LHCN-M2 (cell line): ENCODE measurements around the gene HTR3E. TPM values are rescaled to one million over a fixed set of nuclear protein-coding genes. Genes with fewer than 3 reads are reported as not detected.

Source experiments
- DNase-seq: peaks from one replicate; pipeline ENCODE4 v3.0.0-alpha.2; 2012; ENCODE audit warnings: low read depth
- total RNA-seq: library from RNA; depleted of rRNA; stranded (reverse); fragments of >200 nt; gene quantifications from 2 replicates; pipeline ENCODE4 v1.2.3, GENCODE V29; 2014; rRNA removed

HTR3E gene
- total RNA-seq, 1 experiment from 2014 or later, result not detected

- no peak for DNase-seq
Measured at GRCh38 chr3:184155644-184156521, 59.0 kb downstream of the HTR3E start.

DNA sequence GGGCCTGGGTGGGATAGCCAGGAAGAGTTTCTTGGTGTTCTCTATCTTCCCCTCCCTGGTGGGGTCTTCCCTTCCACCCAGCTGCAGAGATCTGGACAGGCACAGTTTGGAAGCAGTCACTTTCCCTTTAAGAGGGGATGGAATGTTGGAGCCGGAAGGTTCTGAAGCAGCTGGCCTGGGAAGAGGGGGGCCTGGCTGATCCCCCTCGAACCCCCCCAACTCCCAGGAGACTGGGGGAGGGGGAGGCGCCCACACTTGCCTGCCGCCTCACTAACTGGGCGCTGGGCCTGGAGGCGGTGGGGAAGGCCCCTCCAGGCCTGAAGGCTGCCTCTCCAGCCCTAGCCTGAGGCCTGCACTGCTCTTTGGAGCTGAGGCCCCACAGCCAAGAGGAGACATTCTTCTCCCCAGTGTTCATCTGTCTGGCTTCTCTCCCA is 59.7 kb downstream of the HTR3E start:
- DNase-seq, result peak; percentile 75

Other genes starting within 250 kb of the HTR3E start
- gene PARL, start 212.2 kb upstream of the HTR3E start, total RNA-seq, result 38.5 and 54.2 TPM in 2 replicates
- gene ABCC5, start 79.2 kb upstream of the HTR3E start, total RNA-seq, result 18.9 and 26.7 TPM in 2 replicates
- not detected in 2 replicates for gene HTR3D, start 65.3 kb upstream of the HTR3E start, total RNA-seq
- gene HTR3C, start 44.0 kb upstream of the HTR3E start, total RNA-seq, result not detected in 2 replicates
- gene EIF2B5, start 38.3 kb downstream of the HTR3E start, total RNA-seq, result 35.4 and 40.8 TPM in 2 replicates
- 50.1 and 63.5 TPM in 2 replicates for gene DVL3, start 58.3 kb downstream of the HTR3E start, total RNA-seq
- gene AP2M1, start 77.8 kb downstream of the HTR3E start, total RNA-seq, result 569 and 621 TPM in 2 replicates
- 34.8 and 45.4 TPM in 2 replicates for gene ABCF3, start 89.1 kb downstream of the HTR3E start, total RNA-seq
- gene VWA5B2, start 132.5 kb downstream of the HTR3E start, total RNA-seq, result not detected in 2 replicates
- gene ALG3, start 151.9 kb downstream of the HTR3E start, total RNA-seq, result 71.4 and 77.7 TPM in 2 replicates
- 2.9 and 5.2 TPM in 2 replicates for gene EEF1AKMT4, start 152.6 kb downstream of the HTR3E start, total RNA-seq
- gene CAMK2N2, start 164.5 kb downstream of the HTR3E start, total RNA-seq, result 0.69 TPM in 1 of 2 replicates, not detected in the other
- not detected in 2 replicates for gene ECE2, start 179.0 kb downstream of the HTR3E start, total RNA-seq
- 623 and 688 TPM in 2 replicates for gene PSMD2, start 202.2 kb downstream of the HTR3E start, total RNA-seq
- gene EIF4G1, start 217.5 kb downstream of the HTR3E start, total RNA-seq, result 302 and 321 TPM in 2 replicates
- 7.1 and 7.6 TPM in 2 replicates for gene FAM131A, start 240.5 kb downstream of the HTR3E start, total RNA-seq